Caco-2 (cell line): ENCODE measurements around the gene SLTM. TPM values are rescaled to one million over a fixed set of nuclear protein-coding genes. Genes with fewer than 3 reads are reported as not detected.

Source experiments
- BruUV-seq: library from RNA; stranded (reverse); fragments of 400-500 nt; replicated peaks from 2 replicates; lab custom pipeline; 2021; lab: Mats Ljungman, UMichigan
- CTCF ChIA-PET: fragments of 300-600 bp; sonication (Branson Sonifier 250); formaldehyde crosslinking; loops from one replicate; lab custom pipeline; 2022; ENCODE audit warnings: antibody characterized with exemption; lab: Charles Lee
- POLR2A ChIA-PET: fragments of 300-600 bp; sonication (Branson Sonifier 250); formaldehyde crosslinking; loops from one replicate; lab custom pipeline; 2022; ENCODE audit warnings: antibody characterized with exemption; lab: Charles Lee
- DNase-seq, 2 experiments: peaks; one replicate each; pipeline versions ENCODE4 v3.0.0 to v3.0.0-alpha.2; 2020 to 2022
- H3K27me3 ChIP-seq: replicated peaks from 2 replicates; pipeline ENCODE4 v1.6.0; 2011; ENCODE audit warnings: low read length; ENCODE audit not compliant: control insufficient read depth, insufficient read depth
- H3K36me3 ChIP-seq: 2 replicates; pipeline ENCODE4 v1.5.1; 2011; ENCODE audit warnings: low read length; ENCODE audit not compliant: control insufficient read depth, insufficient read depth
- H3K4me1 ChIP-seq: fragments of 250-450 bp; sonication (Bioruptor Pico); 2 replicates; pipeline ENCODE4 v1.5.1; 2020; ENCODE audit warnings: mild to moderate bottlenecking
- H3K4me3 ChIP-seq: 2 replicates; pipeline ENCODE4 v1.5.1; 2011; ENCODE audit warnings: low read depth, mild to moderate bottlenecking, control low read depth, low read length
- H3K9me3 ChIP-seq: fragments of 250-450 bp; sonication (Bioruptor Pico); 2 replicates; pipeline ENCODE4 v1.5.1; 2020; ENCODE audit warnings: mild to moderate bottlenecking, moderate library complexity
- H3K27ac Mint-ChIP-seq: one replicate; pipeline ENCODE4 v1.8.0; 2022; ENCODE audit warnings: mixed read lengths; ENCODE audit not compliant: unreplicated experiment
- H3K27me3 Mint-ChIP-seq: one replicate; pipeline ENCODE4 v1.8.0; 2022; ENCODE audit warnings: mixed read lengths; ENCODE audit not compliant: insufficient read depth, unreplicated experiment
- H3K36me3 Mint-ChIP-seq: one replicate; pipeline ENCODE4 v1.8.0; 2022; ENCODE audit warnings: mild to moderate bottlenecking, mixed read lengths; ENCODE audit not compliant: insufficient read depth, unreplicated experiment
- H3K4me1 Mint-ChIP-seq: one replicate; pipeline ENCODE4 v1.8.0; 2022; ENCODE audit warnings: low read depth, mixed read lengths; ENCODE audit not compliant: unreplicated experiment
- H3K4me3 Mint-ChIP-seq: one replicate; pipeline ENCODE4 v1.8.0; 2022; ENCODE audit warnings: mild to moderate bottlenecking, moderate library complexity, mixed read lengths; ENCODE audit not compliant: unreplicated experiment
- H3K9me3 Mint-ChIP-seq: one replicate; pipeline ENCODE4 v1.8.0; 2022; ENCODE audit warnings: mixed read lengths; ENCODE audit not compliant: unreplicated experiment
- intact Hi-C: fragments of 100-400 bp; cut with micrococcal nuclease; formaldehyde crosslinking; loops from one replicate; pipeline ENCODE4 v1.10.0; 2022; ENCODE audit not compliant: unreplicated experiment
- total RNA-seq: library from RNA; stranded (reverse); gene quantifications from 2 replicates; pipeline ENCODE4 v1.2.3, GENCODE V29; 2022
- TF ChIP-seq, protein P1 (sequence below), 2 experiments: fragments of 200-600 bp in 1 of 2; IDR thresholded peaks; 1 replicate in 1 of 2; 2 replicates in 1 of 2; pipeline versions ENCODE4 v1.5.1 to v1.8.0; 2011 to 2022; ENCODE audit warnings: antibody characterized with exemption in 1 of 2, control low read depth in 1 of 2, inconsistent platforms in 1 of 2, low read depth in 1 of 2, low read length in 1 of 2, mild to moderate bottlenecking in 1 of 2, moderate library complexity in 1 of 2; ENCODE audit not compliant: insufficient read depth in 1 of 2, severe bottlenecking in 1 of 2, unreplicated experiment in 1 of 2

Gene SLTM
- total RNA-seq, 1 experiment from 2014 or later = 79.5 TPM

DNA sequence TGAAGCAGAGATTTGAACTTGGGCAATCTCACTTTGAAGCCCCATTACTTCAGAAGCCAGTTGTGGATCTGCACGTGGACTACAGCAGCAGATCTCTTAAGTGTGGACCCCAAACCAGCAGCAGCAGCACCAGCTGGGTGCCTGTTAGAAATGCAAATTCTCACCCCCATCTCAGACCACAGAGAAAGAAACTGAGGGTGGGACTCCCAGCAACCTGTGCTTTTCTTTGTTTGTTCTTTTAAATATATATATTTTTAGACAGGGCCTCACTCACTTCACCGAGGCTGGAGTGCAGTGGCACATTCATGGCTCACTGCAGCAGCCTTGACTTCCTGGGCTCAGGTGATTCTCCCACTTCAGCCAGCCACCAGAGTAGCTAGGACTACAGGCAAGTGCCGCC is 53.2 kb downstream of the SLTM start:
- Mint-ChIP-seq H3K36me3 (peaks cover 78% of the 10 kb centered on the region), H3K4me3 (no peak overlapping the region)

DNA sequence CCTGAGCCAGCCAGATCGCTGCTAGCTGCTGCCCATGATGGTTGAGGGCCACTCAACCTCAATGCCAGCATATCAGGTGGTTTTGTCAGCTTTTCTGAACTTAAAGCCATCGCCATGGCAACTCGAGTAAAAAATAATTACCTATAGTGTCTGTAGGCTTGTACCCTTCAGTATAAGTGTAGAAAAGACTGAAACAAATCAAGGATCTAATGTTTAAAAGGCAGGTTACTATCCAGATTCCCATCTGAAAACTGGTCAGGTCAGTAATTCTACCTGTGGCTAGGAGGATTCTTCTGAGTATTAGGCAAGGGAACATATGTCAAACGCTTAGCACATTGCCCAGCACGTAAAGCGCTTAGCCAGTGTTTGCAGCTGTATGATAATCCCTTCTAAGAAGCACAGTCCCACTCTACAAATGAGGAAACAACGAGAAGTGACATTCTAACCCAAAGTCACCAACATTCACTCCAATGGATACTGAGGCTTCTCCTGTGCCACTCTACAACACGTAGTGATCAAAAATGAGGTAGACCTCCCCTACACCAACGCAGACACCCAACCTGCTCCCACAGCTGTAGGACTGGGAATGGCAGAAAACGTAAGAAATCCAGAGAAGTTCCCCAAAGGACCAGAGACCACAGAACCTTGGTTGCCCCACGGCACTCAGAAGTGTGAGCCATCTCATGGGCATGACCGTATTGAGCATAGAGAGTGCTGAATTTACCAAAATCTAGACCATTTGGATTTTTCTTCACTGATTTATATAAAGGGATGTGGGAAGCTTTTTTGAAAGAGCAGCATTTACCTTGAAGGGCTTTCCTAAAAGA is 55.3 kb downstream of the SLTM start:
- intact Hi-C loops = no loop called here
- H3K36me3 Mint-ChIP-seq = peaks cover 67% of the 10 kb centered on the region

More for the DNA sequence above, 53.2 kb downstream of the SLTM start:
- Mint-ChIP-seq H3K27ac (no peak overlapping the region), H3K9me3 (no peaks in the 10 kb centered on the region), H3K27me3 (no peaks in the 10 kb centered on the region), H3K4me1 (peaks cover 10% of the 10 kb centered on the region)
- TF ChIP-seq, protein P1, sequence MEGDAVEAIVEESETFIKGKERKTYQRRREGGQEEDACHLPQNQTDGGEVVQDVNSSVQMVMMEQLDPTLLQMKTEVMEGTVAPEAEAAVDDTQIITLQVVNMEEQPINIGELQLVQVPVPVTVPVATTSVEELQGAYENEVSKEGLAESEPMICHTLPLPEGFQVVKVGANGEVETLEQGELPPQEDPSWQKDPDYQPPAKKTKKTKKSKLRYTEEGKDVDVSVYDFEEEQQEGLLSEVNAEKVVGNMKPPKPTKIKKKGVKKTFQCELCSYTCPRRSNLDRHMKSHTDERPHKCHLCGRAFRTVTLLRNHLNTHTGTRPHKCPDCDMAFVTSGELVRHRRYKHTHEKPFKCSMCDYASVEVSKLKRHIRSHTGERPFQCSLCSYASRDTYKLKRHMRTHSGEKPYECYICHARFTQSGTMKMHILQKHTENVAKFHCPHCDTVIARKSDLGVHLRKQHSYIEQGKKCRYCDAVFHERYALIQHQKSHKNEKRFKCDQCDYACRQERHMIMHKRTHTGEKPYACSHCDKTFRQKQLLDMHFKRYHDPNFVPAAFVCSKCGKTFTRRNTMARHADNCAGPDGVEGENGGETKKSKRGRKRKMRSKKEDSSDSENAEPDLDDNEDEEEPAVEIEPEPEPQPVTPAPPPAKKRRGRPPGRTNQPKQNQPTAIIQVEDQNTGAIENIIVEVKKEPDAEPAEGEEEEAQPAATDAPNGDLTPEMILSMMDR (IDR thresholded peaks at IDR 0.05; ENCODE audit: insufficient read depth in 1 of 2, low read depth in 1 of 2, low read length in 1 of 2, severe bottlenecking in 1 of 2, unreplicated experiment in 1 of 2) = no peak
- no peak overlapping the region for H3K4me3 ChIP-seq
- BruUV-seq = no TSS peak
- ChIA-PET CTCF (no interaction called here), POLR2A (interaction anchor here (0.6 kb wide), 1 partner anchor 123 kb away, joined by 9 read pairs; no protein-coding TSS in a partner anchor)
- no peaks in the 10 kb centered on the region for H3K9me3 ChIP-seq
- no peaks in the 10 kb centered on the region for H3K27me3 ChIP-seq
- H3K4me1 ChIP-seq = peaks cover 11% of the 10 kb centered on the region
- H3K36me3 ChIP-seq = peaks cover 3% of the 10 kb centered on the region; the same call in 1 of the 2 replicates
- no peak for DNase-seq
- intact Hi-C loops = no loop called here

More for the DNA sequence above, 55.3 kb downstream of the SLTM start:
- no TSS peak for BruUV-seq
- POLR2A ChIA-PET = no interaction called here
- no peaks in the 10 kb centered on the region for H3K9me3 Mint-ChIP-seq
- TF ChIP-seq, protein P1 (IDR thresholded peaks at IDR 0.05; ENCODE audit: insufficient read depth in 1 of 2, low read depth in 1 of 2, low read length in 1 of 2, severe bottlenecking in 1 of 2, unreplicated experiment in 1 of 2) = no peak
- no peaks in the 10 kb centered on the region for H3K27me3 Mint-ChIP-seq
- H3K4me3 ChIP-seq = no peak overlapping the region
- no peak for DNase-seq
- CTCF ChIA-PET = no interaction called here
- no peaks in the 10 kb centered on the region for H3K27me3 ChIP-seq
- H3K4me1 Mint-ChIP-seq = peaks cover 10% of the 10 kb centered on the region
- H3K4me1 ChIP-seq = peaks cover 11% of the 10 kb centered on the region
- H3K9me3 ChIP-seq = no peaks in the 10 kb centered on the region
- H3K27ac Mint-ChIP-seq = no peak overlapping the region
- peaks cover 3% of the 10 kb centered on the region; the same call in 1 of the 2 replicates for H3K36me3 ChIP-seq
- no peak overlapping the region for H3K4me3 Mint-ChIP-seq
